Measurements from ENCODE around the gene PRKAR1B. TPM values are rescaled to one million over a fixed set of nuclear protein-coding genes. Genes with fewer than 3 reads are reported as not detected.

Gene PRKAR1B
- total RNA-seq, 1 experiment from 2014 or later = 27.2 TPM

GRCh38 chr7:706721-707120 is 20.4 kb downstream of the PRKAR1B start:
- TF ChIP-seq EZH2 (IDR thresholded peaks at IDR 0.05; ENCODE audit: borderline replicate concordance, low read depth, low read length, poor library complexity, severe bottlenecking) (no peak), CTCF (conservative IDR thresholded peaks at IDR 0.05; ENCODE audit: low read depth, low read length) (no peak)
- ChIA-PET POLR2A (ENCODE audit: low non-redundant PET) (no interaction called here), CTCF (no interaction called here)
- peaks cover 4% of the 10 kb centered on the region for H3K9me3 ChIP-seq (ENCODE audit: low read depth, low read length, poor library complexity, severe bottlenecking)
- H3K4me1 ChIP-seq (ENCODE audit: insufficient read depth, low read length, poor library complexity, severe bottlenecking) = no peaks in the 10 kb centered on the region
- no peak overlapping the region for H3K27ac ChIP-seq (ENCODE audit: low read depth, low read length, poor library complexity, severe bottlenecking)
- no peak overlapping the region for H3K4me3 ChIP-seq (ENCODE audit: low read depth, low read length, poor library complexity, severe bottlenecking)
- H3K27me3 ChIP-seq (replicated peaks; ENCODE audit: insufficient read depth, low read depth, low read length, poor library complexity) = no peaks in the 10 kb centered on the region
- H3K36me3 ChIP-seq (ENCODE audit: insufficient read depth, low read length, poor library complexity, severe bottlenecking) = no peaks in the 10 kb centered on the region
- no TSS peak for BruUV-seq (replicated peaks)
- no peak for DNase-seq (ENCODE audit: low spot score)
- intact Hi-C loops (cut with micrococcal nuclease; ENCODE audit: unreplicated experiment) = no loop called here

GRCh38 chr7:703049-703448 is 24.0 kb downstream of the PRKAR1B start:
- no peaks in the 10 kb centered on the region for H3K36me3 ChIP-seq (ENCODE audit: insufficient read depth, low read length, poor library complexity, severe bottlenecking)
- no peaks in the 10 kb centered on the region for H3K27me3 ChIP-seq (replicated peaks; ENCODE audit: insufficient read depth, low read depth, low read length, poor library complexity)
- intact Hi-C loops (cut with micrococcal nuclease; ENCODE audit: unreplicated experiment) = no loop called here
- H3K27ac ChIP-seq (ENCODE audit: low read depth, low read length, poor library complexity, severe bottlenecking) = no peak overlapping the region
- no peak for DNase-seq (ENCODE audit: low spot score)
- no peaks in the 10 kb centered on the region for H3K4me1 ChIP-seq (ENCODE audit: insufficient read depth, low read length, poor library complexity, severe bottlenecking)
- no TSS peak for BruUV-seq (replicated peaks)
- H3K9me3 ChIP-seq (ENCODE audit: low read depth, low read length, poor library complexity, severe bottlenecking) = peaks cover 4% of the 10 kb centered on the region
- TF ChIP-seq EZH2 (IDR thresholded peaks at IDR 0.05; ENCODE audit: borderline replicate concordance, low read depth, low read length, poor library complexity, severe bottlenecking) (no peak), CTCF (conservative IDR thresholded peaks at IDR 0.05; ENCODE audit: low read depth, low read length) (no peak)
- no peak overlapping the region for H3K4me3 ChIP-seq (ENCODE audit: low read depth, low read length, poor library complexity, severe bottlenecking)
- ChIA-PET POLR2A (ENCODE audit: low non-redundant PET) (no interaction called here), CTCF (no interaction called here)

- DNase-seq (ENCODE audit: low spot score) = no peak
- TF ChIP-seq CTCF (conservative IDR thresholded peaks at IDR 0.05; ENCODE audit: low read depth, low read length) (no peak), EZH2 (IDR thresholded peaks at IDR 0.05; ENCODE audit: borderline replicate concordance, low read depth, low read length, poor library complexity, severe bottlenecking) (no peak)
- BruUV-seq (replicated peaks) = no TSS peak
- H3K4me1 ChIP-seq (ENCODE audit: insufficient read depth, low read length, poor library complexity, severe bottlenecking) = no peaks in the 10 kb centered on the region
- H3K27me3 ChIP-seq (replicated peaks; ENCODE audit: insufficient read depth, low read depth, low read length, poor library complexity) = no peaks in the 10 kb centered on the region
- intact Hi-C loops (cut with micrococcal nuclease; ENCODE audit: unreplicated experiment) = no loop called here
- no peak overlapping the region for H3K27ac ChIP-seq (ENCODE audit: low read depth, low read length, poor library complexity, severe bottlenecking)
- peaks cover 4% of the 10 kb centered on the region for H3K9me3 ChIP-seq (ENCODE audit: low read depth, low read length, poor library complexity, severe bottlenecking)
- ChIA-PET POLR2A (ENCODE audit: low non-redundant PET) (no interaction called here), CTCF (no interaction called here)
- no peaks in the 10 kb centered on the region for H3K36me3 ChIP-seq (ENCODE audit: insufficient read depth, low read length, poor library complexity, severe bottlenecking)
- H3K4me3 ChIP-seq (ENCODE audit: low read depth, low read length, poor library complexity, severe bottlenecking) = no peak overlapping the region
These were observed 25.9 kb downstream of the PRKAR1B start for GRCh38 chr7:701086-701671.

All from A673 (cell line).